Epidermal melanocyte (primary cell): Measurements from ENCODE around the gene CFAP410.
"Not testable (repeated sequence)": the region's sequence is repeated elsewhere in the genome, so short reads cannot be mapped to it uniquely, and the experiment has no call there.

Experiments used
- DNase-seq: peaks from one replicate; pipeline ENCODE4 v3.0.0; 2011; ENCODE audit warnings: low spot score; ENCODE audit not compliant: insufficient read length

Gene CFAP410

DNA sequence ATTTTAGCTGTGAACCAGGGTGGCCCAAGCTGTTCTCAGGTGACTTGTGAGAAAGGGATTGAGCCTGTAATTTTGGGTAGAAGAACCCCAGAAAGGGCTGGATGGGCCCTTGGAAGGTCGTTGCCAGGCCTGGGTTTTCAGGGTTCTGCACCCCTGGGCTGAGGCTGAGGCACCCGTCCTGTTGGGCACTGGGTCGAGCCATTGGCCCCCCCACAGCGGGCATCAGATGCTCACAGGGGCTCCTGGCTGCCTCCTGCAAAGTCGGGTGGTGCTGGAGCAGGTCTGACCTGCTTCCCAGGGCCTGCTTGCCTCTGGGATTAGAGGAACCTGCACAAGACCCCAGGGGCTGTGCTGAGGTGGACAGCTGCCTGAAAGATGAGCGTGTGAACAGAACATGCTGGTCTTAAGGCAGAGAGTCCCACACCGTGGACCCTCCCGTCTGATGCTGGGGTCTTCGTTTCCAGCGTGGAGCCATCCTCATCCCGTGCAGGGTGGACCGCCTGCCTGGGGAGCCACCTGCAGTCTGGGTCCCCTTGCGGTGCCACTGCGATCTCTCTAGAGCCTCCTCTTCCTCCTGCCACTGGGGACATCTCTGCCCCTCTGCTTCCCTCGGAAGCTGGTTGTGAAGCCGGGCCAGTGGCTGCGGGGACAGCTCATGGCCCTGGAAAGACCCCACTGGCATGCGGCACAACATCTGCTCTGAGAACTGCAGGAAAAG lies 12.5 kb upstream of the CFAP410 start:
- no peak for DNase-seq

DNA sequence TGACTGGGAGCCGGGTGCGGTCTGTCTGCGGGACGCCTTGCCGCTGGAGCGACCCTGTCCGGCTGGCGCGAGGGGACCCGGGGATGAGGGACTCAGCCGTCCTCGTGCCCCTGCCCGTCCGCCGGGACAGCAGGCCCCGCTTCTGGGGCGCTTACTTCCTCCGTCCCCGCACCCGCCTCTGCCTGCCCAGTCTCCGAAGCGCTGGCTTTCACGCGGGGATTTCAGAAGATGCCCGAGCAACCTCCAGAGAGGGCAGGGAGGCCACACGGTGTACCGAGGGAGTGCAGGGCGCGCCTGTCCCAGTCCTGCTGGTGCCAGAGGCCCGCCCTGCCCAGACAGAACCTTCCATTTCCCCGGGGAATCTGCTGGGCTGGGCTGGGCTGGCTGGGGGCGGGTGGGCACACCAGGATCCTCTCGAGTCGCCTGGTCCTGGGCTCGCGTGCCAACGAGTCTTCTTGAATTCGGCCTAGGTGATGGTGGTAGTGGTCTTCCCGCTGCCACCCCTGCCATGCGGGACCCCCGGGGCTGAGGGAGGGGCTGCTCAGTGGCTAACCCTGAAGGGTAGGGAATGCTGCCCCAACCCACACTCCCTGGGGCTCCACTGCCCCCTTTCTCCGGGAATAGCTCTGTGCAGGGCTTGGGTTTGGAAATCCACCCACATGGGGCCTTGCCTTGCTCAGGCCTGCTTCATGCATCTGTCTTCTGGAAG lies 11.7 kb upstream of the CFAP410 start:
- DNase-seq, result no peak

DNA sequence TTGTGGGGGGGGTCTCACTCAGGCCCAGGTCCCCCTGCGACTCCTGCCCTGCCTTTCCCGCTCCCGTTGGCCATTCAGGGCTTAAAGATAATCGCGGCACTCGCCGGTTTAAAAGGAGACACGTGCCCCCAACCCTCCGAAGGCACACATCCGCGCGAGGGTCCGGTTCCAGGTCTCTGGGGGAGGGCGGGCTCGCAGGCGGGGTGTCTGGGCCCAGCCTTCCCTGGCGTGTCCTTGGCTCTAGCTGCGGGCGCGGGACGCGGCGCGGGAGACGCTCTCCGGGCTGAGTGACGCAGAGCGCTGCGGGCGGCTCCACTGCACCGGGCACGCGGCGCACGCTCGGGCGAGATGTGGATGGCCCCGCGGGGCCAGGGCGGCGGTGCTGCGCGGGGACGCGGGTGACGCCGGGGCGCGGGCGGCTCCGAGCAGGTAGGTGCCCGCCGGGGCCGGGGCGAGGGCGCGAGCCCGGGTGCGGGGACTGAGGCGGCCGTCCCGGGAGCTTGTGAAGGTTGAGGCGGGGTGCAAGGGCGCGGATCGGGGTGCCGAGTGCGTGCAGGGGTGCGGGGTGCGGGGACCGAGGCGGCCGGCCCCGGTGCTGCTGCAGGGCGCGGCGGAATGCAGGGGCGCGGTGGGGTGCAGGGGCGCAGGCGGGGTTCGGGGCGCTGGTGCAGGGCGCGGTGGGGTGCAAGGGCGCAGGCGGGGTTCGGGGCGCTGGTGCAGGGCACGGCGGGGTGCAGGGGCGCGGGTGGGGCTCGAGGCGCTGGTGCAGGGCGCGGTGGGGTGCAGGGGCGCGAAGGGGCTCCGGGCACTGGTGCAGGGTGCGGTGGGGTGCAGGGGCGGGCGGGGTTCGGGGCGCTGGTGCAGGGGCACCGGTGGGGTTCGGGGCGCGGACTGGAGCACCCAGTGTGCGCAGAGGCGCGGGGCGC lies 10.9 kb upstream of the CFAP410 start:
- DNase-seq, result no peak

DNA sequence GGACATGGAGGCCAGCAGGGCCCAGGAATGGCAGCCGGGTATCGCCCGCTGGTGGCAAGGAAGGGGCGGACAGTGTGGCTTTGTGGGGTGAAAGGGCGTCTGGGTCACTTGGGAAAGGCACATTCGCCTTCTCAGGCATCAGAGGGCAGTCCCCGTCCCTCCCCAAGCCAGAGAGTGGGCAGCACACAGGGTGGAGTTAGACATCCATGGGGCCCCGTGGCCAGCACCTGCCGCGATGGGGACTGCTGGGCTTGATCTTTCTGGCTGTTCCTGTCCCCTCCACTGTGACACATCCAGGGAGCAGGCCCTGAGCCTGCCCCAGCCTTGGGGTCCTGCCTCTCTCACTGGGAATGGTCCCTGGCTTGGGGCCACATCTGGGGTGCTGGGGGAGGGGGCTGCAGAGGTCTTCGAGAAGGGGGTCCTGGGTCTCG lies 10.2 kb upstream of the CFAP410 start:
- no peak for DNase-seq

DNA sequence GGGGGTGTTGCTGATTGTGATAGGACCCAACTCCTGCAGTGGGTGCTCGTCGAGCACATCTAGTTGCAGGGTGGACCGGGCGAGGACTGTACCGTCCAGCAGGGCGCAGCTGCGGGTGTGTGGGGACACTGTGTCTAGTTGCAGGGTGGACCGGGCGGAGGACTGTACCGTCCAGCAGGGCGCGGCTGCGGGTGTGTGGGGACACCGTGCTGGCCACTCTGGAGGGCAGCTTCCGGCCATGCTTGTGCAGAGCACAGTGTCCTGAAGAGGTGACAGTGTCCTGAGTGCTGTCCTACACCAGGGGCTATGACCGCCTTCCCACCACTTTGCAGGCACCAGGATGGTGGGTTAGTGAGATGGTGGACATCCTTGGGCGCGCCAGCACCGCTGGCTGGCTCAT lies 9.7 kb upstream of the CFAP410 start:
- no peak for DNase-seq

DNA sequence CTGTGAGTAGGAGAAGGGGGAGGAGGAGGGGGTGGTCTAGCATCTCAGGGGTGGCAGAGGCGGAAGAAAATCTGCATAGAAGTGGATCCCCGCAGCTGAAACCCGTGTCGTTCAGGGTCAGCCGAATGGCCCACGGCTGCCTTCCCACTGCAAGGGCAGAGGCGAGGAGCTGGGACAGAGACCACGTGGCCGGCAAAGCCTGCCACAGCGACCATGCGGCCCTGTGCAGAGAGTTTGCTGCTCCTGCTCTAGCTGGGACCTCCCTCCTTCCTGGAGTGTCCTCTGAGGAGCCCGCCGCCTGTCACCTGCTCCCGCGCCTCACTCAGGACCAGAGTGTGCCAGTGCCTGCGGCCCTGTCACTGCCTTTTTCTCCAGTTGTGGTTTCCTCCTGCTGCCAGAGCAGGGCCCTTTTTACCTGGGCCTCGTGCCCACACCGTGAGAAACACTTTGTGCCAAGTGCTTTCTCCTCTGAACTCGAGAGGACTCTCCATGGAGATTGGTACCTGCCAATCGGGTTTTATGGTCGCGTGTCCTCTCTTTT lies 8.8 kb upstream of the CFAP410 start:
- DNase-seq, result no peak

DNA sequence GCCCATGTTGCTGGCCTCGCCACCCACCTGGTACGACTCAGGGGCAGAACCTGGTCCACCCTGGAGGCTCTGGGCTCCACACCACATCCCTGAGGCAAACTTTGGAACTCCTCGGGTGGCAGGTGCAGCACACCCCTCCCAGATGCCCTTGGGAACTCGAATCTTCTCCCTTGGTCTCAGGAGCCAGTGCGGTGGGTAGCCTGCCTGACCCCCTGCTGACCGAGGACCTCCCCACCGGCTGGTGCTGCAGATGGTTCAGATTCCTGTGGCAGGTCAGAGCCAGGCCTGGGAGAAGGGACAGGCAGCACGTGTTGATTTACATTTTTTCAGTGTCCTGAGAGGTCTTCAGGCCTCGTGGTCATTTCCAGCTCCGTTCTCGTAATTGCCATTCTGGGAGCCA lies 6.3 kb upstream of the CFAP410 start:
- DNase-seq, result no peak

DNA sequence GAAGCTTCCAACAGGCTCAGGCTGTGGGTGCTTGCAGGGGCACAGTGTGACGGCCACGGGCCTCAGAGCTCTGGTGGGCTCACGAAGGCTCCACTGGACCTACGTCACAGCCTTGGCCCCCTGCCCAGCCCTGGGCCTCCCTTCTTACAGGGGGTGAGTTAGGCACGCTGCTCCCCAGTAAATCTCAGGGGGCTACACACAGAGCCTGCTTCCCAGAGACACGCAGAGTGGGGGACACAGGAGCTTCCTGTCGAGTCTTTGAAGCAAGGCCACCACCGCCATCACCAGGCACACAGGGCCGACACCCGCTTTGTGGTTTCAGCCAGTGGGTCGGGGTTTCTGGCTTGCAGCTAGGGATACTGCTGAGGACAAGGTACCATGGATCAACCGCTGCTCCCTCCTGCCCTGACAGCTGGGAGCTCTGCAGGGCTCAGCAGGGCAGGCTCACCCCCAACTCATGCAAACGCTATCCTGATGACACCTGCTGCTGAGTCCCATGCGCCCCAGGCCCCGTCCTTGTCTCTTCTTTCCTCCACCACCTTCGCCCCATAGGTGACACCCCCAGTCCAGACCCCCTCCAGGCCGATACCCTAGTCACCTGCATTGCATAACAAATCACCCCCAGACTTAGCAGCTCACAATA lies 5.5 kb upstream of the CFAP410 start:
- DNase-seq, result no peak

DNA sequence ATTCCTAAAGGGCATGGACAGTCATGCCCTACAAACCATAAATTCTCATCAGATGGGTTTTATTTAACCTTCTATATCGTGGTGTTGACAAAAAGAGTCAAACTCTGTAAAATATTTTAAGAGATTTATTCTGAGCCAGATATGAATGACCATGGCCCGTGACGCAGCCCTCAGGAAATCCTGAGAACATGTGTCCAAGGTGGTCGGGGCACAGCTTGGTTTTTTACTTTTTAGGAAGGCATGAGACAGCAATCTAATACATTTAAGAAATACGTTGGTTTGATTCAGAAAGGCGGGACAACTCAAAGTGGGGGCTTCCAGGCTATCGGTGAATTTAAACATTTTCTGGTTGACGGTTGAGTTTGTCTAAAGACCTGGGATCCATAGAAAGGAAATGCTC lies 3.8 kb upstream of the CFAP410 start:
- not testable (repeated sequence) for DNase-seq

DNA sequence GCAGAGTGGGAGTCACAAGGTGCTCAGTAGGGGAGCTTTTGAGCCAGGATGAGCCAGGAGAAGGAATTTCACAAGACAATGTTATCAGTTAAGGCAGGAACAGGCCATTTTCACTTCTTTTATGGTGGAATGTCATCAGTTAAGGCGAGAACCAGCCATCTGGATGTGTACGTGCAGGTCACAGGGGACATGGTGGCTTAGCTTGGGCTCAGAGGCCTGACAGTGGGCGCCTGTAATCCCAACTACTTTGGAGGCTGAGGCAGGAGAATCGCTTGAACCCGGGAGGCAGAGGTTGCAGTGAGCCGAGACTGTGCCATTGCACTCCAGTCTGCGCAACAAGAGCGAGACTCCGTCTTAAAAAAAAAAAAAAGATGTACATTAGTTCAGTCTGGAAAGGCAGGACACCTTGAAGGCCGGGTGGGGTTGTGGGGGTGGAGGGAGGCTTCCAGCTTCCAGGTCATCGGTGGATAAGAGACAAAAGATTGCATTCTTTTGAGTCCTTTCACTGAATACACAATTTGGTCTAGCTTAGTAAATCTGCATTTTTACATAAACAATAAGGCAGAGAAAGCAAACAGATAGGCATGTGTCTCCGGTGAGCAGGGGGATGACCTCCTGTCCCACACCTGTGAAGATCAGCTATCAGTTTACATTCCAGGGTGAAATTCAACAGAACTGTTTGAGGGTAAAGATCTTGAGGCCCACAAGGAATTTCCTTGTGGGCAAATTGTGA lies 2.7 kb upstream of the CFAP410 start:
- not testable (repeated sequence) for DNase-seq

DNA sequence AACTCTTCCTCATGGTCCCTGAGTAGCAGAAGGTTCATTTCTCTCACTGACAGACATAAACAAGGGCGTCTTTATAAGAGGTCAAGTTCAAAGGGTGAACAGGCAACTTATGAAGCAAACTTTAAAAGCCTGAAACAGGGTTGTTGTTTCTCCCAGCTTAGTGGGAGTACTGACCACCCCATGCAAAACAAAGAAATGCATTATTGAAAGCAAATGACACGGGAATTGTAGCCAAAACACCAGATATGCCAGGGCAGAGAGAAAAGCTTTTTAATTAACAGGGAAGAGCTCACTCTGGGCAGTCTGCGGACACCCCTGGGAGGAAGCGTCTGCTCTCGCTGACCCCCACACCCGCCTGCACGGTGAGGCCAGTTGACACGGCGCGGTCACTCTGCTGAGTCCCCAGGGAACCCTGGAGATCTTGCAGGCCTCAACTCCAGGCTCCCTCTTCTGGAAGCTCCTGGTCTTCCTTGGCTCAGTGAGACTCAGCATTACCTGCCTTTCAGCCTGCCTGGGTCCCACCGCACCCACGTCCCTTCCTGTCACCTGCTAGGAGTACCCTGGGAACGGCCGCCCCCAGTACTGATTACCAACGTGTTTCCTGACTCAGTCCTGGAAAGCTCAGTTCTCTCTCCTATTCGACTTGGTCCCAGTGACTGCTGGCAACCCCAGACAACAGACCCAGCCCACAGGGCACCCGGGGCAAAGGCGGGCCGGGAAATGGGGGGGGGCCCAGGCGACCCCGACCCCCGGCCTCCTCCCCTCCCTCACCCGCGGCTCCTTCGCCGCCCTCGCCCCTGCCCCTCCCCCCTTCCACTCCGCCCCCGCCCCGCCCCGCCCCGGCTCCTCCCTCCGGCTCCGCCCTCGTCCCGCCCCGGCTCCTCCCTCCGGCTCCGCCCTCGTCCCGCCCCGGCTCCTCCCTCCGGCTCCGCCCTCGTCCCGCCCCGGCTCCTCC lies 972 bp downstream of the CFAP410 start:
- DNase-seq, result peak; percentile 91

DNA sequence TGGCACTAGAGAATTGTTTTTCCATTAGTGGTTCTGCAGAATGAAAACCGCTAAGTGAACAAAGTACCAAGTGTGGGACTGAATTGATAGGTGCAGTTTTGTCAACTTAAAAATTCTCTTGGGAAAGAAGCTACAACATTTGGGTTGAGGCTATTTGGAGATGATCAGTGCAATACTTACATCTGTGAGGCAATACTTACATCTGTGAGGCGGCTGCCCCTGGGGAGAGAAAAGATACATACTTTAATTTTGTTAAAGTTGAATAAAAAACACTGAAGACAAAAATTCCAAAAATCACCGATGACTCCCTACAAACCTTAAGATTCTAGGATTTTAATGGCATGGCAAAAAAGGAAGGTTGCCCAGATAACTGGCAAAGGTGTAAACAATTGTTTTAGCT lies 1.7 kb downstream of the CFAP410 start:
- DNase-seq, result no peak

DNA sequence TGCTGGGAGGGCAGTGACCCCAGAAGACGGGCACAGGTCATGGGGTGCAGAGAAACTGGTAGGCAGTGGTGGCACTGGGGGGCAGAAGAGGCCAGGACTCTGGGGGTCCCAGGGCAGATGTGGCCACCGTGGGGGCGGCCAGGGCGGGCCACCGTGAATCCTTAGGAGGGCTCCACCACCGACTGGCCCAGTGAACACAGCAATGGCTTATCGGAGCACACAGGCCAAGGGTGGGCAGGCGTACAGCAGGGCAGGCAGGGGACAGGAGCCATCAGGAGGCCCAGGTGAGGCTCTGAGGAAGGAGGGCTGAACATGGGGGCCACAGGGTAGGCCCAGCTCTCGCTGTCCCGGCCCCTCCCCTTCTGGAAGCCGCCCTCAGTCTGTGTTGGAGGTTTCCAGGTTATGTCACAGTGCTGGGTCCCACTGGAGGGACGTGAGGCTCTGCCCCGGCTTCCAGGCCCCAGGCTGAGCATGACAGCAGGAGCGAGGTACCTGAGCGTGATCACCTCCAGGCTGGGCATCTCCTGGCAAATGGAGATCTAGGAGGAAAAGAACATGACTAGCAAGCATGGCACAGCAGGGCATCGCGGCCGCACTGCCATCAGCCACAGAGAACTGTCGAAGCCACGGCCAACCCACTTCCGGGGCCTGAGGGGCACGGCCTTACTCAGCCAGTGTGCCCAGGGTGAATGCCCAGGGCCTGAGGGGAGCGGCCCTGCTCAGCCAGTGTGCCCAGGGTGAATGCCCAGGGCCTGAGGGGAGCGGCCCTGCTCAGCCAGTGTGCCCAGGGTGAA lies 3.7 kb downstream of the CFAP410 start:
- no peak for DNase-seq

DNA sequence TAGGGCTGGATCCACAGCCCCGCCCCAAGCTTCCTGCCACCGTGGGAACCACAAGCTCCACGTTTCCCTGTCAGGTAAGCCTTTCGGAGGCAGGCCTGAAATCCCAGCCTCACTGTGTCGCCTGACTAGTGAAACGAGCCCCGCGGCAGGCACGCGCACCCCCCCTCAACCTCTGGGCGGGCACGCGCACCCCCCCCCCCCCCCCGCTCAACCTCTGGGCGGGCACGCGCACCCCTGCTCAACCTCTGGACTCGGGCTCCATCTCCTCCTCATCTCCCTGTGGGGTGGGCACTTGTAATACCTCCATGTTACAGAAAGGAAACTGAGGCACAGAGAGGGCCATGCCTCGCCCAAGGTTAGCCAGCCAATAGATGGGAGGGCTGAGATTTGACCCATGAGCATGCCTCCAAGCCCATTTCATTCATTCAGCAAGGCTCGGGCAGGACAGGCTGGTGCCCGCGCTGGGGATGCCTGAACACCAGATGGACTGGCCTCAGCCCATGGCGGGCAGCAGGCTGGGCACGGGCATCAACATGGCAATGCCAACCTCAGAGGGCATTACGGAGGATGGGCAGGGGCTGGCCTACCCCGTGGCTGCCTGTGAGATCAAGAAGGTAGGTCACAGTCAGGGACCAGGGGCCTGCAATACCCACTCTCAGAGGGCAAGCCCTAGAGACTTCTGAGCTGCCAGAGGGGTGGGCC lies 4.7 kb downstream of the CFAP410 start:
- DNase-seq, result no peak

DNA sequence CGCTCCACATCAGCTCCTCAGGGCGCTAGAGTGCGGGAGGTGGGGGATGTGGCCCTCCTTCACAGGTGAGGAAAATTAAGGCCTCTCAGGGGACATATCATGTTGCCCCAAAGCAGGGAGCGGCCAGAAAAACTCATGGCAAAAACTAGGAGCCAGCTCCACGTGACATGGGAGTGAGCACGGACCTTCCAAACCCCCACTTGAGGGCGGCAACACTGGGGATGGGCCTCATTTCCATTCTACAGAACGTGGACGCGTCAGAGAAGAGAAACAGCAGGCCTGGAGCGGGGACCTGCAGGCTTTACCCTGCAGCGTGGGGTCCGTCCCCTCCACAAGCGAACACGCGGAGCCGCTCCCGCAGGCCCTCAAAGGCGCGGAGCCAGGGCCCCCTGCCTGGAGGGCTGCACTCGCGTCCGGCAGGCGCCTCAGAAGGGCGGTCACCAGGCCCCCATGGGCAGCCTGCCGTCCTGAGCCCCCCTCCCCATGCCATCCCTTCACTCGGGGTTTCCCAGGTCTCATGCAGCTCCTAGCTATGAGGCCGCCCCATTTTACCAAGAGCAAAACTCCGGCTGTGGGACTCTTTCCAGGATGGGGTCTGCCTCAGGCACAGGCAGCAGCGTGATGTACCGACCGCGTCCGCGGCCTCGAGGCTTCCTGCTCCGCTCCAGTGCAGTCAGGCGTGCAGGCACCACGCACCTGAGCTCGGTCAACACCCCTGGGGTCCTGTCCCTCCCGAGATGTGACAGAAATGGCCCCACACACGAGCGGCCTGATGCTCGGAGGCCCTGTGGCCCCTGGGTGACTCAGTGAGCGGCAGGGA lies 5.5 kb downstream of the CFAP410 start:
- no peak for DNase-seq

DNA sequence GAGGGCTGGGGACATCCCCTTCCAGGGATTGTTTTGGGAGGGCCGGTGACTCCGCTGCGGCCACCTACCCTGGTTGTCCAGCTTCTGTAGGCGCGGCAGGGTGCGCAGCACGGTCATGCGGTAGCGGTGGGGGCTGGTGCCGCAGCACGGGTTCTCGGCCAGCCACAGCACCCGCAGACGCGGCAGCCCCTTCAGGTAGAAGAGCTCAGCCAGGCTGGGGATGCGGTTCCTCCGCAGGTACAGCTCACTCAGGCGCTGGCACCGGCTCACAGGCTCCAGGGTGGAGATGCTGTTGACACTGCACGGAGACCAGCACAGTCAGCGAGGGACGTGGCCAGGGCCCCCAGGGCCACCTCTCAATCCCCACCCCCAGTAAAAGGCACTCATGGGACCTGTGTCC lies 6.2 kb downstream of the CFAP410 start:
- no peak for DNase-seq

DNA sequence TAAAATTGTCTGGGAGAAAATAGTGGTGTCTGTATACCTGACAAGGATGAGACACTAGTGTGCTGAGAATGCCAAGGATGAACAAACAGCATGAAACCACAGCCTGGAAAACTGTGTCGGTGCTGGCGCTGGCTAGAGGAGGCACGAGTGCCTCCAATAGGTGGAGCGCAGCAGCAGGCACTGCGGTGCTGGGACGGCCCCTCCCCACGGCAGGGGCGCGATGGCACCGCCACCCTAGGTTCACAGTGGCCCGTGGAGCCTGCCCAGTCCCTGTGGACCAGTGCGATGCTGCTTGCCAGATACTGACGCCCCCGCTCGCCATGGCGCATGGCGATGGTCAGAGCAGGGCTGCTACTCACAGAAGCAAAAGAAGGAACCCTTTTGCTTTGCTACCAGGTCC lies 6.8 kb downstream of the CFAP410 start:
- DNase-seq, result no peak
